ENCODE measurements around the gene DYRK1B.
A peak's percentile ranks its signal among the peaks of the same experiment; 100 is the strongest.

The DYRK1B gene

GRCh38 chr19:39832341-39833083 lies 1.4 kb downstream of the DYRK1B start:
- no peak for DNase-seq (ENCODE audit: extremely low read depth in 1 of 2, low read depth in 1 of 2)

- DNase-seq (ENCODE audit: extremely low read depth in 1 of 2, low read depth in 1 of 2) = no peak
Observed at GRCh38 chr19:39831679-39832078, 2.3 kb downstream of the DYRK1B start.

GRCh38 chr19:39830847-39831246 lies 3.1 kb downstream of the DYRK1B start:
- no peak for DNase-seq (ENCODE audit: extremely low read depth in 1 of 2, low read depth in 1 of 2)

GRCh38 chr19:39830406-39830805 lies 3.6 kb downstream of the DYRK1B start:
- DNase-seq (ENCODE audit: extremely low read depth in 1 of 2, low read depth in 1 of 2) = no peak

GRCh38 chr19:39829702-39830275 lies 4.2 kb downstream of the DYRK1B start:
- DNase-seq (ENCODE audit: extremely low read depth in 1 of 2, low read depth in 1 of 2) = no peak

- no peak for DNase-seq (ENCODE audit: extremely low read depth in 1 of 2, low read depth in 1 of 2)
Observed at GRCh38 chr19:39828654-39829032, 5.3 kb downstream of the DYRK1B start.

GRCh38 chr19:39828015-39828653 lies 5.8 kb downstream of the DYRK1B start:
- no peak for DNase-seq (ENCODE audit: extremely low read depth in 1 of 2, low read depth in 1 of 2)

GRCh38 chr19:39827216-39827615 lies 6.7 kb downstream of the DYRK1B start:
- no peak for DNase-seq (ENCODE audit: extremely low read depth in 1 of 2, low read depth in 1 of 2)

- DNase-seq (ENCODE audit: extremely low read depth in 1 of 2, low read depth in 1 of 2) = no peak
Observed at GRCh38 chr19:39826311-39826945, 7.5 kb downstream of the DYRK1B start.

- DNase-seq (ENCODE audit: extremely low read depth in 1 of 2, low read depth in 1 of 2) = no peak
Observed at GRCh38 chr19:39825531-39826076, 8.4 kb downstream of the DYRK1B start.

- DNase-seq (ENCODE audit: extremely low read depth in 1 of 2, low read depth in 1 of 2) = no peak
Observed at GRCh38 chr19:39825093-39825463, 8.9 kb downstream of the DYRK1B start.

GRCh38 chr19:39824143-39825092 lies 9.5 kb downstream of the DYRK1B start:
- peak; percentile 66 to 68 for DNase-seq (ENCODE audit: extremely low read depth in 1 of 2, low read depth in 1 of 2)

- DNase-seq (ENCODE audit: extremely low read depth in 1 of 2, low read depth in 1 of 2) = no peak
Observed at GRCh38 chr19:39823686-39824085, 10.3 kb downstream of the DYRK1B start.

- DNase-seq (ENCODE audit: extremely low read depth in 1 of 2, low read depth in 1 of 2) = no peak
Observed at GRCh38 chr19:39820696-39821095, 13.3 kb downstream of the DYRK1B start.

GRCh38 chr19:39819786-39820185 lies 14.2 kb downstream of the DYRK1B start:
- DNase-seq (ENCODE audit: extremely low read depth in 1 of 2, low read depth in 1 of 2) = no peak

GRCh38 chr19:39818626-39819097 lies 15.3 kb downstream of the DYRK1B start:
- no peak for DNase-seq (ENCODE audit: extremely low read depth in 1 of 2, low read depth in 1 of 2)

- DNase-seq (ENCODE audit: extremely low read depth in 1 of 2, low read depth in 1 of 2) = no peak
Observed at GRCh38 chr19:39817888-39818561, 15.9 kb downstream of the DYRK1B start.

GRCh38 chr19:39816287-39817048 lies 17.5 kb downstream of the DYRK1B start:
- DNase-seq (ENCODE audit: extremely low read depth in 1 of 2, low read depth in 1 of 2) = no peak

GRCh38 chr19:39814595-39814994 lies 19.4 kb downstream of the DYRK1B start:
- no peak for DNase-seq (ENCODE audit: extremely low read depth in 1 of 2, low read depth in 1 of 2)

Measured in activated CD8-positive, alpha-beta memory T cell treated with anti-CD3 and anti-CD28 coated beads for 1 hour (primary cell).